Erythroblast (primary cell): Measurements from ENCODE around the gene VAV2.
A peak's percentile ranks its signal among the peaks of the same experiment; 100 is the strongest.

Source experiments
- DNase-seq, 2 experiments: peaks; one replicate each; lab custom pipeline; 2025; lab: John Stamatoyannopoulos, UW
- GATA1 ChIP-seq: IDR thresholded peaks from 2 replicates; pipeline ENCODE4 v1.6.1; 2011; ENCODE audit warnings: low read depth, mild to moderate bottlenecking, control low read depth, low read length, moderate library complexity
- POLR2A ChIP-seq: IDR thresholded peaks from 2 replicates; pipeline ENCODE4 v1.6.1; 2011; ENCODE audit warnings: mild to moderate bottlenecking, low read length

VAV2 gene

GRCh38 chr9:134031783-134032182 lies 39.7 kb upstream of the VAV2 start:
- TF ChIP-seq POLR2A (no peak), GATA1 (no peak)

DNA sequence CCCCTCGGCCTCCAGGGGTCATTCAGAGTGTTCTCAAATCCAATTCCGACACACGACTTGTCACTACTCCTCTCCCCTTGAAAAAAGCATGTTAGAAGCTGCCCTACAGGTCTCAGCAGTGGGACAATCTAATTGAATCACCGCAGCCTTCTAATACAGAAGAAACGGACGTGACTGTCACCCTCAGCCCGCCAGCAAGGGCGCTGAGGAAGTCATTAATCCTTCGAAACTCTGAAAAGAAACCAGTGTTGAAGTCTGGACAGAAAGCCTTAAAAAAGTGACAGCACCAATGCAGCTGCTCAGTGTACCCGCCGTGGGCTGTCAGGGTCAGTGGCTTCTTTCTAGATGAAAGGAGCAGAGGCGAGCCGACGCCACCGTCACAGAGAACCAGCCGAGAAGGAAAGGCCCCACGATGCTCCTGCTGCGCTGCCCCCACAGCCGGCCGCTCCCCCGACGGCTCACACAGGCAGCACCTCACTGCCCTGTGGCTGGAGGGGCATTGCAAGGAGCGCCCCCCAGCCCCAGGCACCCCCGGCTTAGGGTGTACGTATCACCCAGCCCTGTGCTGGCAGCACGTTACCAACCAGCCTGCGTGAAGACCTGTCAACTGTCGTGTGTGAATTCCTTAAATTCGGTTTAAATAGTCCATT lies 38.8 kb upstream of the VAV2 start:
- TF ChIP-seq POLR2A = no peak
- no peak for TF ChIP-seq GATA1
- DNase-seq = no peak

More at GRCh38 chr9:134031783-134032182, 39.7 kb upstream of the VAV2 start:
- DNase-seq = no peak

DNA sequence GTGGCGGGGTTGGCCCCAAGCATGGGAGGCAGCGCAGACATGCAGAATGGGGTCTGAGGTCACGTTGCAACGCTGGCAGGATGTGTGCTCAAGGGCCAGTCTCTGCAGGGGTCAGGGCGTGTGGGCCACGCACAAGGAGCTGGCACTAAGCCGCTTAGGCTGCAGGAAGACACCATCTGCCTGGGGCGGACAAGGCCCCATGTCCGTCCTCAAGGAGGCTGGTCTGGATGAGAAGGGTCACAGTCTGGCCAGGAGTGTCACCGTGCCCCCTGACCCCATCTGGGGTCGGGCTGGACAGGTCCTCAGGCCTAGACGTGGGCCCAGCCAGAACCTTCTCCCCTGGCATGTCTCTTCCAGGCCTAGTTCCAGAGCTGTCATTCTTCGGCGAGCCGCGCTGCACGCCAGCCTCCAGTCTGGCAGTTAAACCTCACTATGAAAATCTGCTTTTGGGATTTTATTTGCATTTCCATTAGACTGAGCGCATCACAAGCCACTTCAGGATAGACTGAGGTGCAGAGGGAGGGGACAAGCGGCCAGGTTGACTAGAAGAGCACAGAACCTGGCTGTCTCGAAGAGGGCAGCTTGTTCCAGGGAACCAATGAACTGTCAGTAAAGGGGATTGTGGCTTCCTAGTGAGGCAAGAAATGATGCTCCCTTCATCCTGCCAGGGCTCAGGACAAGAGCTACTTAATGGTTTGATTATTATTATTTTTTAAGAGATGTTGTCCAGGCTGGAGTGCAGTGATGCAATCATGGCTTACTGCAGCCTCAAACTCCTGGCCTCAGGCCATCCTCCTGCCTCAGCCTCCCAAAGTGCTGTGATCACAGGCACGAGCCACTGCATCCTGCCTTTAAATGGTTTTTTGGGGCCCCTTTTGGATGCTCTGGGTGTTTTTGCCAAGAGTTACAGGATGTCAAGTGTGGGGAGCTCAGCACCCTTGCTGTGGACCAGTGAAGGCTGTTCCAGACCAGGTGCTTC lies 37.4 kb upstream of the VAV2 start:
- no peak for TF ChIP-seq GATA1

GRCh38 chr9:134028575-134029247 lies 36.6 kb upstream of the VAV2 start:
- no peak for TF ChIP-seq POLR2A
- TF ChIP-seq GATA1 = no peak
- DNase-seq = no peak

More for the DNA sequence above, 37.4 kb upstream of the VAV2 start:
- DNase-seq = no peak

DNA sequence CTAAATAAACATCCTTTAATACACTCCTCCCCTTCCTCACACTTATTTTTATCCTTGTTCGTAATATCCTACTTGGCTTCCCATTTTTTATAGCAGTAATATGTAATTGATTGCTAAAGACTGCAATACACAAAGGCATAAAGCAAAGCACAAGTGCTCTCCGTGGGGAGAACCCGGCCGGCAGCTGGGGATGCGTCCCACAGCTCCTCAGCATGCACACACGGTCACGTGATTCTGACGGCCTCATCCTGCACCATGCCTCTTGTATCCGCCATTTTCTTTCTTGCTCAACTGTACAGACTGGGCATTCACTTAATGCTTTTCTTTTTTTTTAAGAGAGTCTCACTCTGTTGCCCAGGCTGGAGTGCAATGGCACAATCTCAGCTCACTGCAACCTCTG lies 36.0 kb upstream of the VAV2 start:
- DNase-seq = no peak
- TF ChIP-seq POLR2A (no peak), GATA1 (no peak)

DNA sequence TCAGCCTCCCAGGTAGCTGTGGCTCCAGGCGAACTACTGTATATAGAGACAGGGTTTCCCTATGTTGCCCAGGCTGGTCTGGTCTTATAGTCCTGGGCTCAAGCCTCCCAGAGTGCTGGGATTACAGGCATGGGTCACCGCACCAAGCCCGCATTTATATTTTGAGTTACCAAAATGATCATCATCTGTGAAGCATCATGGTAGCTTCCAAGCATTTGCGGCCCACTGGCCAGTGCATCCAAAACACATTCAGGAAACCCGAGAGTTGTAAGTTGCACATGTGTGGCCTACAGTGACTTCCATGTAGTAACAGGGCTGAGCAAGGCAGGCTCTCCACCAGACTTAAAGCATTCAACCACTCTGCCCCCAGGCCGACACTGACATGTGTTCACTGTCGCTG lies 35.4 kb upstream of the VAV2 start:
- DNase-seq = no peak
- TF ChIP-seq POLR2A (no peak), GATA1 (no peak)

DNA sequence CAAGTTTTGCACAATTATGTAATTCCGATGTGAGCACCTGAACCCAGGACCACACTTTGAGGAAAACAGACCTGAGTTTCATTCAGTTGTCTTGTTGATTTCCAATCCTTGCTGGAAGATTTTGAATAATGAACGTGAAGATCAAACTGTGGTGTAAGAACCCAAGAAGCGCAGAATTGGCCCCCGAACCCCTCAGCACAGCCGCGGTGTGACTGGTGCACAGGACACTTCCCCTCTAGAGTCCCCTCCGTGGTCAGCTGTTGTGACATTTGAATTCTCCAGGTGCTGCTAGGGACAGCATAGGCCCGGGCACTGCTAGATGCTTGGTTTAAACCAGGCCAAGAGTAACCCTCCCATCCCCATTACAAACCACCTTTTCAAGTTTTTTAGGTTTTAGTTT lies 34.9 kb upstream of the VAV2 start:
- TF ChIP-seq POLR2A = no peak
- TF ChIP-seq GATA1 = no peak
- no peak for DNase-seq

- TF ChIP-seq GATA1 (no peak), POLR2A (no peak)
- no peak for DNase-seq
Observed at GRCh38 chr9:134026581-134026980, 34.5 kb upstream of the VAV2 start.

DNA sequence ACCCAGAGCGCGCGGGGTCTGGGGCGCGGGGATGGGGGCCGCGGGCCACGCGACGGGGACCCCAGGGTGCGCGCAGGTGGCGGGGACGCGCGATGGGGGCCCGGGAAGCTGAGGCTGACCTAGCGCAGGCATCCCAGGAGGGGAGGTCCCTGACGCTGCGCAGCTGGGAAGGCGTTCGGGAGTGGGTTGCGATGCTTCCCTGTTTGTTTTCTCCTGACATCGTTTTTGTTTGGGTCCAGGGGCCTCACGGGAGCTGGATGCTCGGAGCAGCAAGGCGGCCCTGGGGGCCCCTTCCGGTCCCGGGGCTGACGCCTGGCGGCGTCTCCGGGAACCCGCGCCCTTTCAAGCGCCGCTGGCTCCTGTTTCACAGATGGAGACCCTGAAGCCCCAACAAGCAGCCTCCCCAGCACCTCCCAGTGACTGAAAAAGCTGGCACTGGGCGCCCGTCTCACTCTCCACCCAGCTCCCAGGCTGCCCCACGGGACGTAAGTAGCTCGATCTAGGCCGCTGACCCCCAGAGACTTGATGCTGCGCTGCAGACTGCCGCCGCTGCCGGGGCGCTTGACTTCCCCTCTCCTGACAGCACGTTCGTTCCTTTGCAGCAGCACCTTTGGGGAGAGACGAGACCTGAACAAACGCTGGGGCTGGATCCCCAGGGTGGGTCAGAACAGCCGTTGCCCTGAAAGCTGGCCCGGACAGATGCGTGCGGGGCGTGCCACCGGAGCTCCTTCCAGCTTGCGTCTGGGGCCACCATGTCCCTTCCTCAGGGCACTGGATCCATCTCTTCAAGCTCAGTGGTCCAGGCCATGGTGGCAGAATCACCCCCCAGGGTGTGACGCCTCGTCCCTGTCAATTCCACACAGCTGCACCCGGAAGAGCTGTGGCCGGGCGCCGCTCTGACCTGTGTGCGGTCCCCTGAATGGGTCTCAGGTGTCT lies 33.8 kb upstream of the VAV2 start:
- no peak for TF ChIP-seq GATA1
- TF ChIP-seq POLR2A = no peak
- peak; percentile 44 to 54 for DNase-seq

- peak; percentile 90 to 92 for DNase-seq
- TF ChIP-seq POLR2A = no peak
- TF ChIP-seq GATA1 = no peak
Observed at GRCh38 chr9:134024828-134025605, 32.9 kb upstream of the VAV2 start, which contains the start of gene BRD3OS. Gene BRD3OS, plus strand, starts transcription at chr9:134025481. Its CDS starts 1,267 bp downstream, at chr9:134026748.

DNA sequence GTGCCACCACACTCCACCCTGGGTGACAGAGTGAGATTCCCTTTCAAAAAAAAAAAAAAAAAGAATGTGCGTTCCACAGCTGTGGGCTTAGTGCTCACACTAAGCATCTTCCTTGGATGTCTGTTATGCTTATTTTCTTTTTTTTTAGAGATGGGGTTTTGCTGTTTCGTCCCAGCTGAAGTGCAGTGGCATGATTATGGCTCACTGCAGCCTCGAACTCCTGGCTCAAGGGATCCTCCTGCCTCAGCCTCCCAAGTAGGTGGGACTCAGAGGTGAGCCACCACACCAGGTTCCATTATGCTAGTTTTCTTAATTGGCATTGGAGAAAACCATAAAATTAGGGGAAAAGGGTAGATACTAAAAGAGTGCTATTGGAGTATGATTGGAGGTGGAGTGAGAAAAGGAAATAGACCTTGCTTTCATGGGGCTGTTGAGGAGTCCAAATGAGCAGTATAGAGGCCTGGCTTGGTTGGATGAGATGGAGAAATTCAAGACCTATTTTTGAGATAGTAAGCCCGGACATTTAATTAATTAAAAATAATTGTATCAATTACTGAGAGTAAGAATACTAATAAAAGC lies 32.2 kb upstream of the VAV2 start:
- TF ChIP-seq GATA1 (no peak), POLR2A (no peak)

GRCh38 chr9:134014946-134015345 lies 22.8 kb upstream of the VAV2 start:
- DNase-seq = no peak
- TF ChIP-seq POLR2A (no peak), GATA1 (no peak)

More for the DNA sequence above, 32.2 kb upstream of the VAV2 start:
- DNase-seq = no peak
